H9 (cell line): ENCODE measurements around the gene GUK1. TPM values are rescaled to one million over a fixed set of nuclear protein-coding genes. Genes with fewer than 3 reads are reported as not detected.

Experiments used
- DNase-seq: peaks from one replicate; pipeline ENCODE4 v3.0.0-alpha.2; 2017
- H2AFZ ChIP-seq: one replicate; pipeline ENCODE4 v1.6.1; 2013; ENCODE audit warnings: mild to moderate bottlenecking, low read length, control low read depth, moderate library complexity
- H2AK5ac ChIP-seq: 2 replicates; pipeline ENCODE4 v1.6.1; 2013; ENCODE audit warnings: low read length, control low read depth, mixed read lengths; ENCODE audit not compliant: insufficient read length
- H2BK120ac ChIP-seq: one replicate; pipeline ENCODE4 v1.6.1; 2013; ENCODE audit warnings: low read depth, mild to moderate bottlenecking, low read length, control low read depth, inconsistent platforms; ENCODE audit not compliant: poor library complexity, severe bottlenecking
- H2BK12ac ChIP-seq: 2 replicates; pipeline ENCODE4 v1.6.1; 2013; ENCODE audit warnings: low read length, control low read depth, mixed read lengths, low read depth; ENCODE audit not compliant: insufficient read length
- H2BK15ac ChIP-seq: 2 replicates; pipeline ENCODE4 v1.6.1; 2013; ENCODE audit warnings: low read depth, low read length, control low read depth
- H2BK20ac ChIP-seq: one replicate; pipeline ENCODE4 v1.6.1; 2013; ENCODE audit warnings: low read depth, mild to moderate bottlenecking, low read length, control low read depth, inconsistent platforms; ENCODE audit not compliant: poor library complexity, severe bottlenecking
- H2BK5ac ChIP-seq: 2 replicates; pipeline ENCODE4 v1.6.1; 2013; ENCODE audit warnings: low read length, control low read depth, mixed read lengths; ENCODE audit not compliant: insufficient read length
- H3K14ac ChIP-seq: 2 replicates; pipeline ENCODE4 v1.6.1; 2013; ENCODE audit warnings: low read length, control low read depth; ENCODE audit not compliant: insufficient read depth
- H3K18ac ChIP-seq: 2 replicates; pipeline ENCODE4 v1.6.1; 2013; ENCODE audit warnings: low read depth, mild to moderate bottlenecking, mixed read lengths, low read length, control low read depth; ENCODE audit not compliant: insufficient read length
- H3K23ac ChIP-seq: 2 replicates; pipeline ENCODE4 v1.6.1; 2013; ENCODE audit warnings: low read length, control low read depth, mixed read lengths, low read depth; ENCODE audit not compliant: insufficient read length
- H3K23me2 ChIP-seq: 2 replicates; pipeline ENCODE4 v1.6.1; 2013; ENCODE audit warnings: low read depth, mild to moderate bottlenecking, mixed read lengths, low read length, control low read depth; ENCODE audit not compliant: insufficient read length, poor library complexity, severe bottlenecking
- H3K27ac ChIP-seq: 2 replicates; pipeline ENCODE4 v1.5.1; 2013; ENCODE audit warnings: low read length, control low read depth, mixed read lengths, low read depth; ENCODE audit not compliant: insufficient read length
- H3K27me3 ChIP-seq: 2 replicates; pipeline ENCODE4 v1.6.1; 2013; ENCODE audit warnings: low read length, control low read depth, inconsistent platforms; ENCODE audit not compliant: insufficient read depth
- H3K4ac ChIP-seq: 2 replicates; pipeline ENCODE4 v1.6.1; 2013; ENCODE audit warnings: low read depth, mild to moderate bottlenecking, control low read depth, inconsistent platforms, low read length, moderate library complexity
- H3K4me1 ChIP-seq: 2 replicates; pipeline ENCODE4 v1.6.1; 2013; ENCODE audit warnings: low read length, control low read depth, inconsistent platforms; ENCODE audit not compliant: insufficient read depth
- H3K4me2 ChIP-seq: 2 replicates; pipeline ENCODE4 v1.6.1; 2013; ENCODE audit warnings: low read length, control low read depth, mixed read lengths; ENCODE audit not compliant: insufficient read length, insufficient read depth
- H3K56ac ChIP-seq: 2 replicates; pipeline ENCODE4 v1.6.1; 2013; ENCODE audit warnings: low read depth, mild to moderate bottlenecking, mixed read lengths, low read length, control low read depth; ENCODE audit not compliant: insufficient read length
- H3K79me1 ChIP-seq: 2 replicates; pipeline ENCODE4 v1.6.1; 2013; ENCODE audit warnings: low read depth, mild to moderate bottlenecking, moderate library complexity, low read length, control low read depth, inconsistent platforms; ENCODE audit not compliant: insufficient read depth, poor library complexity, severe bottlenecking
- H3K79me2 ChIP-seq: 2 replicates; pipeline ENCODE4 v1.6.1; 2013; ENCODE audit warnings: low read length, control low read depth, inconsistent platforms; ENCODE audit not compliant: insufficient read depth
- H3K9ac ChIP-seq: 2 replicates; pipeline ENCODE4 v1.6.1; 2013; ENCODE audit warnings: low read length, control low read depth, mixed read lengths; ENCODE audit not compliant: insufficient read length; ENCODE audit errors: extremely low read depth
- H3K9me3 ChIP-seq: one replicate; pipeline ENCODE4 v1.6.1; 2013; ENCODE audit warnings: low read depth, low read length, inconsistent platforms; ENCODE audit not compliant: control insufficient read depth
- H3T11ph ChIP-seq: one replicate; pipeline ENCODE4 v1.6.1; 2013; ENCODE audit warnings: mild to moderate bottlenecking, low read length, control low read depth, inconsistent platforms
- H4K20me1 ChIP-seq: one replicate; pipeline ENCODE4 v1.6.1; 2013; ENCODE audit not compliant: control insufficient read depth, insufficient read length, insufficient read depth
- H4K5ac ChIP-seq: 2 replicates; pipeline ENCODE4 v1.6.1; 2013; ENCODE audit warnings: low read depth, mild to moderate bottlenecking, mixed read lengths, low read length, control low read depth; ENCODE audit not compliant: insufficient read length
- H4K8ac ChIP-seq: replicated peaks from 2 replicates; pipeline ENCODE4 v1.6.1; 2013; ENCODE audit warnings: low read length, control low read depth, mixed read lengths, low read depth; ENCODE audit not compliant: insufficient read length
- H4K91ac ChIP-seq: 2 replicates; pipeline ENCODE4 v1.6.1; 2013; ENCODE audit warnings: low read depth, mild to moderate bottlenecking, moderate library complexity, mixed read lengths, low read length, control low read depth; ENCODE audit not compliant: insufficient read length
- H3K27ac Mint-ChIP-seq, 3 experiments: 2 replicates in 2 of 3; 3 replicates in 1 of 3; pipeline ENCODE4 v1.8.0; 2020 to 2021; ENCODE audit warnings: mixed read lengths in 3 of 3, mild to moderate bottlenecking in 1 of 3, moderate library complexity in 1 of 3
- H3K27me3 Mint-ChIP-seq: 2 replicates; pipeline ENCODE4 v1.8.0; 2021; ENCODE audit warnings: low read depth, mild to moderate bottlenecking, moderate library complexity, mixed read lengths
- H3K36me3 Mint-ChIP-seq, 3 experiments: 2 replicates in 2 of 3; 3 replicates in 1 of 3; pipeline ENCODE4 v1.8.0; 2020 to 2021; ENCODE audit warnings: low read depth in 3 of 3, mixed read lengths in 3 of 3; ENCODE audit not compliant: insufficient read depth in 1 of 3
- H3K4me1 Mint-ChIP-seq, 2 experiments: 2 replicates each; pipeline ENCODE4 v1.8.0; 2020; ENCODE audit warnings: mixed read lengths in 2 of 2
- H3K4me3 Mint-ChIP-seq, 2 experiments: 2 replicates in 1 of 2; 3 replicates in 1 of 2; pipeline ENCODE4 v1.8.0; 2020 to 2021; ENCODE audit warnings: mild to moderate bottlenecking in 2 of 2, mixed read lengths in 2 of 2, moderate library complexity in 1 of 2
- H3K9me3 Mint-ChIP-seq, 2 experiments: 2 replicates in 1 of 2; 3 replicates in 1 of 2; pipeline ENCODE4 v1.8.0; 2020; ENCODE audit warnings: mild to moderate bottlenecking in 2 of 2, mixed read lengths in 2 of 2, moderate library complexity in 1 of 2
- whole genome bisulfite sequencing: extraction: QIAGEN DNeasy Blood & Tissue Kit; methylation state at CpG from one replicate; pipeline ENCODE4 v1.1.7; 2013; ENCODE audit warnings: missing lambda C conversion rate, low lambda C conversion rate, mixed read lengths; ENCODE audit not compliant: insufficient read length; ENCODE audit errors: extremely low coverage; 5-methylcytosine and 5-hydroxymethylcytosine counted together
- total RNA-seq: library from RNA; stranded (reverse); gene quantifications from 2 replicates; pipeline ENCODE4 v1.2.1, GENCODE V29; 2021
- TF ChIP-seq, protein P1 (sequence below): fragments of 200-600 bp; sonication (generic); conservative IDR thresholded peaks from 3 replicates; pipeline ENCODE4 v1.8.0; 2021; ENCODE audit warnings: antibody characterized with exemption, mild to moderate bottlenecking

Gene GUK1
- total RNA-seq, 1 experiment from 2014 or later: 88.2 TPM

DNA sequence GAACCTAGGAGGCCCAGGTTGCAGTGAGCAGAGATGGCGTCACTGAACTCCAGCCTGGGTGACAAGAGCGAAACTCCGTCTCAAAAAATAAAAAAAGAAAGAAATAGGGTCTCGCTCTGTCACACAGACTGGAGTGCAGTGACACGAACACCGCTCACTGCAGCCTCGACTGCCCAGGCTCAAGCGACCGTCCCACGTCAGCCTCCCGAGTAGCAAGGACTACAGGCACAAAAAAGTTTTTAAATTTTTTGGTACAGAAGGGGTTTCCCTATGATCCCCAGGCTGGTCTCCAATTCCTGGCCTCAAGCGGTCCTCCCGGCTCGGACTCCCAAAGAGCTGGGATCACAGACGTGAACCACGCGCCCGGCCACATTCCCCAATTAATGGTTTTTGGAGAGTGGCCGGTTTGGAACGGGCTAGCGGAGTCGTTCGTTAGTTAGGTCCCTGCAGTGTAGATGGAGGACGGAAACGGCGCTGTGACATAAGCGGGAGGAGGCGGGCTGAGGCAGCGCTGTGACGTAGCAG is 611 bp upstream of the GUK1 start:
- Histone ChIP-seq H3K79me2 (peaks cover 15% of the 10 kb centered on the region; the same call in 1 of the 2 replicates), H3K14ac (no peak overlapping the region), H3K4ac (no peak overlapping the region), H3T11ph (no peak overlapping the region), H3K79me1 (peaks cover 8% of the 10 kb centered on the region), H3K23ac (no peak overlapping the region), H4K8ac (no peak overlapping the region), H2AK5ac (no peak overlapping the region), H3K23me2 (peaks cover 11% of the 10 kb centered on the region), H3K4me1 (no peaks in the 10 kb centered on the region), H3K18ac (peak overlapping the region; percentile 49), H2AFZ (peak overlapping the region; percentile 50), H2BK15ac (no peak overlapping the region), H4K20me1 (peaks cover 2% of the 10 kb centered on the region), H3K56ac (no peak overlapping the region), H2BK120ac (no peak overlapping the region), H3K9me3 (no peaks in the 10 kb centered on the region), H3K4me2 (peak overlapping the region; percentile 73), H3K27me3 (peaks cover 3% of the 10 kb centered on the region; the same call in 1 of the 2 replicates), H2BK20ac (no peak overlapping the region), H4K91ac (no peak overlapping the region), H2BK12ac (no peak overlapping the region), H3K9ac (peak overlapping the region; percentile 16), H2BK5ac (no peak overlapping the region), H4K5ac (no peak overlapping the region), H3K27ac (no peak overlapping the region)
- Mint-ChIP-seq H3K27ac (peak overlapping the region; percentile 90 to 96 (median 93); a peak in 6 of 7 replicates), H3K9me3 (no peaks in the 10 kb centered on the region), H3K36me3 (no peaks in the 10 kb centered on the region; a peak in 1 of 7 replicates), H3K4me3 (peak overlapping the region; percentile 81 to 91), H3K27me3 (peaks cover 46% of the 10 kb centered on the region), H3K4me1 (peaks cover 4 to 15% of the 10 kb centered on the region in 2 experiments)
- DNase-seq: no peak
- TF ChIP-seq, protein P1, sequence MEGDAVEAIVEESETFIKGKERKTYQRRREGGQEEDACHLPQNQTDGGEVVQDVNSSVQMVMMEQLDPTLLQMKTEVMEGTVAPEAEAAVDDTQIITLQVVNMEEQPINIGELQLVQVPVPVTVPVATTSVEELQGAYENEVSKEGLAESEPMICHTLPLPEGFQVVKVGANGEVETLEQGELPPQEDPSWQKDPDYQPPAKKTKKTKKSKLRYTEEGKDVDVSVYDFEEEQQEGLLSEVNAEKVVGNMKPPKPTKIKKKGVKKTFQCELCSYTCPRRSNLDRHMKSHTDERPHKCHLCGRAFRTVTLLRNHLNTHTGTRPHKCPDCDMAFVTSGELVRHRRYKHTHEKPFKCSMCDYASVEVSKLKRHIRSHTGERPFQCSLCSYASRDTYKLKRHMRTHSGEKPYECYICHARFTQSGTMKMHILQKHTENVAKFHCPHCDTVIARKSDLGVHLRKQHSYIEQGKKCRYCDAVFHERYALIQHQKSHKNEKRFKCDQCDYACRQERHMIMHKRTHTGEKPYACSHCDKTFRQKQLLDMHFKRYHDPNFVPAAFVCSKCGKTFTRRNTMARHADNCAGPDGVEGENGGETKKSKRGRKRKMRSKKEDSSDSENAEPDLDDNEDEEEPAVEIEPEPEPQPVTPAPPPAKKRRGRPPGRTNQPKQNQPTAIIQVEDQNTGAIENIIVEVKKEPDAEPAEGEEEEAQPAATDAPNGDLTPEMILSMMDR: no peak
- no CpG with 5 or more reads among the region's 30 CpGs for WGBS
